ENCODE measurements around the gene KCNQ2. TPM values are rescaled to one million over a fixed set of nuclear protein-coding genes. Genes with fewer than 3 reads are reported as not detected.

KCNQ2 gene
- total RNA-seq, 2 experiments from 2014 or later: not detected

DNA sequence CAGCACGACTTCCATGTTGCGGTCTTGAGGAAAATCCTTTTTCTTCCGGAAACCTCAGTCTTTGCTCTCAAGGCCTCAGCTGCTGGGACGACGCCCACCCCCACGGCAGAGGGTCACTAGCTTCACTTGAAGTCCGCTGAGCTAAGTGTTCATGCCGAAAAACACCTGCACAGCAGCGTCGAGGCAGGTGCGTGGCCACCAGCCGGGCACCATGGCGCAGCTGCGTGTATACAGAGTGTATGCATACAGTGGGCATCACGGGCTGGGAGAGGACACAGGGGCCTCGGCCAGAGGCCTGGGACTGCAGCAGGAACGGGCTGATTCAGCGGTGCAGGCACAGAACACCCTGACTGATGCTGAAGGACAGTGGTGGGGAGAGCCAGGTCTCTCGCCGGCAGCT is 20.1 kb downstream of the KCNQ2 start:
- intact Hi-C loops (cut with micrococcal nuclease): no loop called here
- H3K4me1 Mint-ChIP-seq (ENCODE audit: low read depth): no peaks in the 10 kb centered on the region
- CTCF ChIA-PET: interaction anchor here (0.7 kb wide), 2 partner anchors 10 to 65 kb away, joined by 3 read pairs; no protein-coding TSS in a partner anchor

DNA sequence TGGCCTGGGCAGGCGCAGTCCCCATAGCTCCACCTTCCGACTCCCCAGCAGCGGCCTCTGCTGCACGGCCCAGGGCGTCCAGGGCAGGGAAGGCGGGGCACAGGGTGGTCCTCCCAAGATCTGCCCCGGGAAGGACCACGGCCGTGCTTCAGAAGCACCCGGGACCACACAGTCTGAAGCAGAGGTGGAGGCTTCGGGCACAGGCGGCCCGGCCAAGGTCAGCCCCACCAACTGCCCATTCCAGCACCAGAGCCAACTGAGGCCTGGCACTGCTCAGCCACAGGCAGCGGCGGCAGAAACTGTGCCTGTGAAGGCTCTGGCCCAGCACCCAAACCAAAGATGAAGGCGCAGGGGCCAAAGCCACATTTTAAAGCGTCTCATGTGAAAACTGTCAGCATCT is 20.6 kb downstream of the KCNQ2 start:
- Mint-ChIP-seq H3K4me3 (no peak overlapping the region), H3K36me3 (ENCODE audit: low read depth) (no peaks in the 10 kb centered on the region), H3K4me1 (ENCODE audit: low read depth) (no peaks in the 10 kb centered on the region), H3K27me3 (peaks cover 27% of the 10 kb centered on the region), H3K27ac (no peak overlapping the region), H3K9me3 (no peaks in the 10 kb centered on the region)
- intact Hi-C loops (cut with micrococcal nuclease): no loop called here
- ChIA-PET POLR2A (no interaction called here), CTCF (no interaction called here)
- DNase-seq: no peak
- ATAC-seq: no peak
- TF ChIP-seq, protein P1, sequence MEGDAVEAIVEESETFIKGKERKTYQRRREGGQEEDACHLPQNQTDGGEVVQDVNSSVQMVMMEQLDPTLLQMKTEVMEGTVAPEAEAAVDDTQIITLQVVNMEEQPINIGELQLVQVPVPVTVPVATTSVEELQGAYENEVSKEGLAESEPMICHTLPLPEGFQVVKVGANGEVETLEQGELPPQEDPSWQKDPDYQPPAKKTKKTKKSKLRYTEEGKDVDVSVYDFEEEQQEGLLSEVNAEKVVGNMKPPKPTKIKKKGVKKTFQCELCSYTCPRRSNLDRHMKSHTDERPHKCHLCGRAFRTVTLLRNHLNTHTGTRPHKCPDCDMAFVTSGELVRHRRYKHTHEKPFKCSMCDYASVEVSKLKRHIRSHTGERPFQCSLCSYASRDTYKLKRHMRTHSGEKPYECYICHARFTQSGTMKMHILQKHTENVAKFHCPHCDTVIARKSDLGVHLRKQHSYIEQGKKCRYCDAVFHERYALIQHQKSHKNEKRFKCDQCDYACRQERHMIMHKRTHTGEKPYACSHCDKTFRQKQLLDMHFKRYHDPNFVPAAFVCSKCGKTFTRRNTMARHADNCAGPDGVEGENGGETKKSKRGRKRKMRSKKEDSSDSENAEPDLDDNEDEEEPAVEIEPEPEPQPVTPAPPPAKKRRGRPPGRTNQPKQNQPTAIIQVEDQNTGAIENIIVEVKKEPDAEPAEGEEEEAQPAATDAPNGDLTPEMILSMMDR (IDR thresholded peaks at IDR 0.05): no peak

More for the DNA sequence above, 20.1 kb downstream of the KCNQ2 start:
- no peaks in the 10 kb centered on the region for H3K36me3 Mint-ChIP-seq (ENCODE audit: low read depth)
- H3K4me3 Mint-ChIP-seq: no peak overlapping the region
- TF ChIP-seq, protein P1 (IDR thresholded peaks at IDR 0.05): no peak
- H3K27ac Mint-ChIP-seq: no peak overlapping the region
- POLR2A ChIA-PET: no interaction called here
- DNase-seq (no peak), ATAC-seq (no peak)
- H3K9me3 Mint-ChIP-seq: no peaks in the 10 kb centered on the region
- H3K27me3 Mint-ChIP-seq: peaks cover 26% of the 10 kb centered on the region

DNA sequence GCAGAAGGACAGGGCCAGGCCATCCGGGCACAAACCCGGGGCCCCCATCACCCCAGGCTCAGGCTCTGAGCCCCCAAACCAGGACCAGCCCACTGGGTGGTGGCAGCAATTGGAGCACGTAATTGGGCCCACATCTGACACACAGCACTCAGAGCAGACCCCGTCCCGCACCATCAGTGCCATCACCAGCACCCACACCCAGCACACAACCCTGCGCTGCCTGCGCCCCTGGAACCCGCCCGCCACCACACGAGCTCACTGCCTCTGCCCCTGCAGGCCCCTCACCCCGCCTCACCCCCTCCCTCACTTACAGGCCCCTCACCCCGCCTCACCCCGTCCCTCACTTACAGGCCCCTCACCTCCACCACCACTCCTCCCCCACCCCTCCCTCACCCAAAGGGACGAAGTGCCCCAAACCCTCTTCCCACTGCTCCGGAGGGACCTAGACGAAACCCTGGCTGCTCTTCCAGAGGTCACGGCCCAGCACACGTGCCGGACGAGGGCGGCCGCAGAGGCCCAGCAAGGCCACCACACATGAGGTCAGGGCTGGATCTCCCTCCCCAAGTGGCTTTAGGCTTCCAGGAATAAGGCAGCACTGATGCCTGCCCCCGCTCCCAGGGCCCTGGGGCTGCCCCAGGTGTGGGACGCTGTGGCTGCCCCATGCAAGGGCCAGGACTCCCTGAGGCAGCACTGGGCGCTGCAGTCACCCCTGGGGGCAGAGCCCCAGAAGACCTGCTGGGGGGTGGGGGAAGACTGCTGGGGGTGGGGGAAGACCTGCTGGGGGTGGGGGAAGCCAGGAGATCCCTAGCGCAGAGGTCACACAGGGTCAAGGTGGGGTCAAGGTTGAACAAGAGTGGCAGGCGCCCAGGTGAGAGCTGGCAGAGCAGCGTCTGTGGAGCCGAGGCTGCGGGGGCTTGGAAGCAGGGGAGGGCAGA is 22.4 kb downstream of the KCNQ2 start:
- intact Hi-C loops (cut with micrococcal nuclease): no loop called here
- TF ChIP-seq, protein P1 (IDR thresholded peaks at IDR 0.05): no peak
- no peak overlapping the region for H3K4me3 Mint-ChIP-seq
- no peaks in the 10 kb centered on the region for H3K9me3 Mint-ChIP-seq
- DNase-seq (no peak), ATAC-seq (no peak)
- H3K4me1 Mint-ChIP-seq (ENCODE audit: low read depth): no peaks in the 10 kb centered on the region
- H3K36me3 Mint-ChIP-seq (ENCODE audit: low read depth): no peaks in the 10 kb centered on the region
- peaks cover 20% of the 10 kb centered on the region for H3K27me3 Mint-ChIP-seq
- POLR2A ChIA-PET: no interaction called here
- CTCF ChIA-PET: no interaction called here
- H3K27ac Mint-ChIP-seq: no peak overlapping the region

DNA sequence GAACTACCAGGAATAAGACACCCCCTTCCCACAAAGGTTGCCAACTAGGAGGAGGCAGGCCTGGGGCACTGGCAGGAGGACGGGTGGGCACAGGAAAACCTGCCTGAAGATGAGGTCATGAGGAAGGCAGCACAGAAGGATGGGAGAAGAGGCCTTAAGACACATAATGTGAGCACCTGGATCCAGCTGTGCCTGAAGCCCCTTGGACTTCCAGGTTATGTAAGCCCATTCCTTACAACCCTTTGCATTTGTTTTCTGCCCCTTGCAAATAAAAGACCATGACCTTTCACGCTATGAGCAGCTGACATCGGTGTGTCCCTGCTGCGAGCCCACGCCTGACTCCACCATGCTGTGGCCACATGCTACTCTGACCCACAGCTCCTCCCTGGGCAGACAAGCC is 23.4 kb downstream of the KCNQ2 start:
- ATAC-seq (no peak), DNase-seq (no peak)
- H3K4me1 Mint-ChIP-seq (ENCODE audit: low read depth): no peaks in the 10 kb centered on the region
- intact Hi-C loops (cut with micrococcal nuclease): no loop called here
- no peaks in the 10 kb centered on the region for H3K36me3 Mint-ChIP-seq (ENCODE audit: low read depth)
- H3K4me3 Mint-ChIP-seq: no peak overlapping the region
- ChIA-PET CTCF (no interaction called here), POLR2A (no interaction called here)
- no peak overlapping the region for H3K27ac Mint-ChIP-seq
- TF ChIP-seq, protein P1 (IDR thresholded peaks at IDR 0.05): no peak
- H3K27me3 Mint-ChIP-seq: peaks cover 13% of the 10 kb centered on the region
- no peaks in the 10 kb centered on the region for H3K9me3 Mint-ChIP-seq

DNA sequence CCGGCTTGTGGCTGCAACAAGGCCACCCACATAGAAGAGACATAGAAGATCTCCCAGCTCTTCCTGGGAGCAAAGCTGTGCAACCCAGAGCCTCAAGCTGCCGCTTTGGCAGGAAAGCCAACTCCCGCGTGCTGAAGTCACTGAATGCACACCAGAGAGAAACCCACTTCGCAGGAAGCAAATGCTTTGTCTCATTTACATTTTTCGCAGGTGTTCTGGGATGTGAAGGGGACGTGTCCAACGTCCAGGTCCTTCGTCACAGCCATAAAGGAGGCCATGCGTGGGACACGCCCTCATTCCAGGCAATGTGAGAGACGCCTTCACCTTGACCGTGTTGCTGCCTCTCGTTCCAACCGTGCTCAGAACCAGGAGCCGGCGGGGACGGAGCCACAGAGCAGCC is 24.4 kb downstream of the KCNQ2 start:
- H3K27ac Mint-ChIP-seq: no peak overlapping the region
- no peaks in the 10 kb centered on the region for H3K9me3 Mint-ChIP-seq
- intact Hi-C loops (cut with micrococcal nuclease): no loop called here
- TF ChIP-seq, protein P1 (IDR thresholded peaks at IDR 0.05): no peak
- H3K4me3 Mint-ChIP-seq: no peak overlapping the region
- ChIA-PET CTCF (no interaction called here), POLR2A (no interaction called here)
- no peak for ATAC-seq
- no peaks in the 10 kb centered on the region for H3K36me3 Mint-ChIP-seq (ENCODE audit: low read depth)
- H3K27me3 Mint-ChIP-seq: peaks cover 12% of the 10 kb centered on the region
- no peak for DNase-seq
- H3K4me1 Mint-ChIP-seq (ENCODE audit: low read depth): peaks cover 2% of the 10 kb centered on the region

All from activated CD8-positive, alpha-beta T cell treated with anti-CD3 and anti-CD28 coated beads for 36 hours (primary cell).